HepG2 (cell line): ENCODE results near the gene THRA. TPM values are rescaled to one million over a fixed set of nuclear protein-coding genes. Genes with fewer than 3 reads are reported as not detected.

ENCODE experiments used
- CREM ChIP-seq, 2 experiments: sonication (generic) in 1 of 2; formaldehyde crosslinking in 1 of 2; IDR thresholded peaks; 2 replicates each; pipeline versions ENCODE4 v1.4.0 to v1.6.1; 2016 to 2020; ENCODE audit warnings: antibody characterized with exemption in 1 of 2, mild to moderate bottlenecking in 1 of 2, missing genetic modification reagents in 1 of 2
- ESRRA ChIP-seq: sonication (generic); formaldehyde crosslinking; IDR thresholded peaks from 2 replicates; pipeline ENCODE4 v1.5.1; 2020; ENCODE audit warnings: mild to moderate bottlenecking, low read depth, missing genetic modification reagents
- GMEB1 ChIP-seq: sonication (generic); formaldehyde crosslinking; IDR thresholded peaks from 2 replicates; pipeline ENCODE4 v1.5.1; 2020; ENCODE audit warnings: missing genetic modification reagents, mild to moderate bottlenecking, borderline replicate concordance
- HDAC1 ChIP-seq: sonication (generic); formaldehyde crosslinking; IDR thresholded peaks from 2 replicates; pipeline ENCODE4 v1.5.1; 2020; ENCODE audit warnings: mild to moderate bottlenecking, missing genetic modification reagents
- IRF1 ChIP-seq: sonication (generic); formaldehyde crosslinking; IDR thresholded peaks from 2 replicates; pipeline ENCODE4 v1.4.0; 2020; ENCODE audit warnings: low read depth, mild to moderate bottlenecking, missing genetic modification reagents
- IRF2 ChIP-seq: IDR thresholded peaks from 2 replicates; pipeline ENCODE4 v1.6.1; 2018; ENCODE audit warnings: missing genetic modification reagents, missing compliant biosample characterization
- JUNB ChIP-seq: sonication (generic); formaldehyde crosslinking; IDR thresholded peaks from 2 replicates; pipeline ENCODE4 v1.8.0; 2022; ENCODE audit warnings: missing genetic modification reagents, mild to moderate bottlenecking, borderline replicate concordance
- KLF9 ChIP-seq: IDR thresholded peaks from 2 replicates; pipeline ENCODE4 v1.6.1; 2016; ENCODE audit warnings: low read depth
- MIER2 ChIP-seq: IDR thresholded peaks from 2 replicates; pipeline ENCODE4 v1.6.1; 2016; ENCODE audit warnings: missing biosample characterization, missing genetic modification reagents
- MIER3 ChIP-seq: IDR thresholded peaks from 2 replicates; pipeline ENCODE4 v1.6.1; 2016; ENCODE audit warnings: missing compliant biosample characterization, borderline replicate concordance
- NCOR1 ChIP-seq: fragments of 200-600 bp; sonication (generic); IDR thresholded peaks from 2 replicates; pipeline ENCODE4 v1.7.0; 2017; ENCODE audit warnings: antibody characterized with exemption, low read length, borderline replicate concordance
- NFE2L1 ChIP-seq: sonication (generic); formaldehyde crosslinking; IDR thresholded peaks from 2 replicates; pipeline ENCODE4 v1.4.0; 2020; ENCODE audit warnings: missing genetic modification reagents, mild to moderate bottlenecking, borderline replicate concordance
- NKX3-1 ChIP-seq: sonication (generic); formaldehyde crosslinking; IDR thresholded peaks from 2 replicates; pipeline ENCODE4 v1.5.0; 2020; ENCODE audit warnings: missing genetic modification reagents
- PHF8 ChIP-seq: sonication (generic); formaldehyde crosslinking; IDR thresholded peaks from 2 replicates; pipeline ENCODE4 v1.5.0; 2020; ENCODE audit warnings: missing genetic modification reagents
- SAP130 ChIP-seq: IDR thresholded peaks from 2 replicates; pipeline ENCODE4 v1.6.1; 2016; ENCODE audit warnings: low read depth
- SIX4 ChIP-seq: sonication (generic); formaldehyde crosslinking; IDR thresholded peaks from 2 replicates; pipeline ENCODE4 v1.4.0; 2020; ENCODE audit warnings: missing genetic modification reagents
- ZNF317 ChIP-seq: sonication (generic); formaldehyde crosslinking; IDR thresholded peaks from 2 replicates; pipeline ENCODE4 v1.5.0; 2020; ENCODE audit warnings: mild to moderate bottlenecking, missing genetic modification reagents
- ZNF33A ChIP-seq: sonication (generic); formaldehyde crosslinking; IDR thresholded peaks from 2 replicates; pipeline ENCODE4 v1.5.1; 2020; ENCODE audit warnings: missing genetic modification reagents, mild to moderate bottlenecking, moderate library complexity, borderline replicate concordance
- ZNF687 ChIP-seq: sonication (generic); formaldehyde crosslinking; IDR thresholded peaks from 2 replicates; pipeline ENCODE4 v1.5.1; 2020; ENCODE audit warnings: mild to moderate bottlenecking, missing genetic modification reagents, moderate library complexity
- ZNF713 ChIP-seq: sonication (generic); formaldehyde crosslinking; IDR thresholded peaks from 2 replicates; pipeline ENCODE4 v1.4.0; 2020; ENCODE audit warnings: mild to moderate bottlenecking, missing genetic modification reagents
- ZNF781 ChIP-seq: sonication (generic); formaldehyde crosslinking; IDR thresholded peaks from 2 replicates; pipeline ENCODE4 v1.5.1; 2020; ENCODE audit warnings: borderline replicate concordance, mild to moderate bottlenecking, missing genetic modification reagents; ENCODE audit errors: not compliant biosample characterization
- polyA plus RNA-seq, 8 experiments: library from polyadenylated mRNA; depleted of rRNA in 3 of 8; stranded (reverse) in 7 of 8; unstranded in 1 of 8; fragments of >200 nt; fragmentation: Illumina TruSeq in 4 of 8; extraction: Trizol in 4 of 8; gene quantifications; 2 replicates each; pipeline versions ENCODE4 v1.2.1 to v1.2.3, GENCODE V29; 2011 to 2016; ENCODE audit warnings: low read depth in 4 of 8, missing spikeins in 1 of 8, mixed read lengths in 1 of 8; ENCODE audit not compliant: insufficient read depth in 1 of 8
- total RNA-seq, 5 experiments: library from RNA; depleted of rRNA; stranded (reverse); fragments of >200 nt; fragmentation: Illumina TruSeq; extraction: Trizol; gene quantifications; 2 replicates each; pipeline ENCODE4 v1.2.3, GENCODE V29; 2016; ENCODE audit warnings: low read depth in 1 of 5
- TF ChIP-seq, protein P1 (sequence below): sonication (generic); formaldehyde crosslinking; IDR thresholded peaks from 2 replicates; pipeline ENCODE4 v1.5.1; 2020; ENCODE audit warnings: mild to moderate bottlenecking, missing genetic modification reagents, moderate library complexity

The THRA gene
- total and polyA plus RNA-seq, 2 of the 13 experiments (the other 11 are each of a cell fraction or from before 2014, with no cell fraction given): 8.0 to 9.9 TPM

GRCh38 chr17:40015005-40015997, 47.5 kb upstream of the THRA start, which contains the start of gene CSF3 (continued):
- TF ChIP-seq, protein P1, sequence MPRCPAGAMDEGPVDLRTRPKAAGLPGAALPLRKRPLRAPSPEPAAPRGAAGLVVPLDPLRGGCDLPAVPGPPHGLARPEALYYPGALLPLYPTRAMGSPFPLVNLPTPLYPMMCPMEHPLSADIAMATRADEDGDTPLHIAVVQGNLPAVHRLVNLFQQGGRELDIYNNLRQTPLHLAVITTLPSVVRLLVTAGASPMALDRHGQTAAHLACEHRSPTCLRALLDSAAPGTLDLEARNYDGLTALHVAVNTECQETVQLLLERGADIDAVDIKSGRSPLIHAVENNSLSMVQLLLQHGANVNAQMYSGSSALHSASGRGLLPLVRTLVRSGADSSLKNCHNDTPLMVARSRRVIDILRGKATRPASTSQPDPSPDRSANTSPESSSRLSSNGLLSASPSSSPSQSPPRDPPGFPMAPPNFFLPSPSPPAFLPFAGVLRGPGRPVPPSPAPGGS (CRISPR knock-in tag): no peak
- TF ChIP-seq ZNF781 (CRISPR knock-in tag) (no peak), ZNF713 (CRISPR knock-in tag) (no peak), PHF8 (no peak), IRF1 (no peak), NCOR1 (no peak), MIER3 (no peak), CREM (IDR thresholded peaks at IDR 0.05) (no peak), CREM (CRISPR knock-in tag; IDR thresholded peaks at IDR 0.05) (no peak), NFE2L1 (CRISPR knock-in tag) (no peak), SAP130 (peak; percentile 54), JUNB (no peak), SIX4 (CRISPR knock-in tag) (no peak), HDAC1 (peak; percentile 44), GMEB1 (CRISPR knock-in tag) (no peak), NKX3-1 (CRISPR knock-in tag) (no peak), ESRRA (no peak), IRF2 (no peak), KLF9 (CRISPR knock-in tag) (no peak), ZNF687 (CRISPR knock-in tag) (peak; percentile 54), MIER2 (CRISPR knock-in tag) (no peak), ZNF317 (CRISPR knock-in tag) (no peak), ZNF33A (no peak)
